GM21576 (cell line): Measurements from ENCODE around the gene MAP3K20.
"Not testable (repeated sequence)": the region's sequence is repeated elsewhere in the genome, so short reads cannot be mapped to it uniquely, and the experiment has no call there.

Experiments
- ATAC-seq: cut with Tn5 transposase; IDR thresholded peaks from one replicate; pipeline ENCODE4 v1.9.1; 2021; ENCODE audit warnings: mild to moderate bottlenecking, moderate library complexity; ENCODE audit not compliant: unreplicated experiment

MAP3K20 gene

GRCh38 chr2:173262356-173262755, 186.7 kb downstream of the MAP3K20 start:
- ATAC-seq: not testable (repeated sequence)

- ATAC-seq: no peak
Observed at GRCh38 chr2:173264151-173264550, 188.5 kb downstream of the MAP3K20 start.

- peak; percentile 96 for ATAC-seq
Observed at GRCh38 chr2:173264603-173265366, 189.1 kb downstream of the MAP3K20 start.

- no peak for ATAC-seq
Observed at GRCh38 chr2:173271135-173271534, 195.5 kb downstream of the MAP3K20 start.

- ATAC-seq: no peak
Observed at GRCh38 chr2:173271825-173272224, 196.2 kb downstream of the MAP3K20 start.

GRCh38 chr2:173272849-173273248, 197.2 kb downstream of the MAP3K20 start:
- ATAC-seq: no peak

- ATAC-seq: no peak
Observed at GRCh38 chr2:173278794-173279526, 203.3 kb downstream of the MAP3K20 start.

GRCh38 chr2:173279527-173279868, 203.9 kb downstream of the MAP3K20 start:
- ATAC-seq: no peak

GRCh38 chr2:173280853-173281252, 205.2 kb downstream of the MAP3K20 start:
- no peak for ATAC-seq

- ATAC-seq: not testable (repeated sequence)
Observed at GRCh38 chr2:173281898-173282297, 206.3 kb downstream of the MAP3K20 start.

GRCh38 chr2:173282795-173283545, 207.3 kb downstream of the MAP3K20 start:
- ATAC-seq: no peak

GRCh38 chr2:173286153-173286809, 210.6 kb downstream of the MAP3K20 start:
- ATAC-seq: peak; percentile 64

GRCh38 chr2:173287594-173287993, 211.9 kb downstream of the MAP3K20 start:
- ATAC-seq: no peak

GRCh38 chr2:173288561-173288960, 212.9 kb downstream of the MAP3K20 start:
- ATAC-seq: no peak

GRCh38 chr2:173290046-173290445, 214.4 kb downstream of the MAP3K20 start:
- ATAC-seq: no peak

- ATAC-seq: no peak
Observed at GRCh38 chr2:173290518-173290917, 214.9 kb downstream of the MAP3K20 start.

- ATAC-seq: no peak
Observed at GRCh38 chr2:173291412-173291811, 215.8 kb downstream of the MAP3K20 start.

- no peak for ATAC-seq
Observed at GRCh38 chr2:173296235-173296634, 220.6 kb downstream of the MAP3K20 start.

GRCh38 chr2:173298536-173299097, 223.0 kb downstream of the MAP3K20 start:
- no peak for ATAC-seq

- no peak for ATAC-seq
Observed at GRCh38 chr2:173299764-173300163, 224.1 kb downstream of the MAP3K20 start.

GRCh38 chr2:173300458-173300857, 224.8 kb downstream of the MAP3K20 start:
- no peak for ATAC-seq
